MCF 10A (cell line): Measurements from ENCODE around the gene CTTNBP2NL. TPM values are rescaled to one million over a fixed set of nuclear protein-coding genes. Genes with fewer than 3 reads are reported as not detected.
"Not testable (repeated sequence)": the region's sequence is repeated elsewhere in the genome, so short reads cannot be mapped to it uniquely, and the experiment has no call there.

ENCODE experiments used
- BruUV-seq: library from RNA; stranded (reverse); fragments of 400-500 nt; replicated peaks from 2 replicates; lab custom pipeline; 2021; lab: Mats Ljungman, UMichigan
- CTCF ChIA-PET: fragments of 300-600 bp; sonication (Branson Sonifier 250); formaldehyde crosslinking; extraction: SDS; loops from one replicate; lab custom pipeline; 2021; ENCODE audit warnings: antibody characterized with exemption, inconsistent platforms; lab: Yijun Ruan, JAX
- POLR2A ChIA-PET: fragments of 300-600, 350-650 bp; sonication (Branson Sonifier 250); formaldehyde crosslinking; extraction: SDS; loops from one replicate; lab custom pipeline; 2020; ENCODE audit warnings: antibody characterized with exemption, inconsistent platforms; lab: Yijun Ruan, JAX
- DNase-seq: peaks from one replicate; pipeline ENCODE4 v3.0.0-alpha.2; 2018; ENCODE audit not compliant: unreplicated experiment
- H3K27ac Mint-ChIP-seq: one replicate; pipeline ENCODE4 v1.8.0; 2022; ENCODE audit warnings: mild to moderate bottlenecking, low read depth, mixed read lengths; ENCODE audit not compliant: unreplicated experiment
- H3K27me3 Mint-ChIP-seq: one replicate; pipeline ENCODE4 v1.8.0; 2022; ENCODE audit warnings: mixed read lengths; ENCODE audit not compliant: insufficient read depth, unreplicated experiment
- H3K36me3 Mint-ChIP-seq: one replicate; pipeline ENCODE4 v1.8.0; 2022; ENCODE audit warnings: mild to moderate bottlenecking, moderate library complexity, mixed read lengths; ENCODE audit not compliant: insufficient read depth, unreplicated experiment
- H3K4me1 Mint-ChIP-seq: one replicate; pipeline ENCODE4 v1.8.0; 2022; ENCODE audit warnings: mixed read lengths; ENCODE audit not compliant: insufficient read depth, unreplicated experiment
- H3K4me3 Mint-ChIP-seq: one replicate; pipeline ENCODE4 v1.8.0; 2022; ENCODE audit warnings: mild to moderate bottlenecking, moderate library complexity, mixed read lengths; ENCODE audit not compliant: unreplicated experiment
- H3K9me3 Mint-ChIP-seq: one replicate; pipeline ENCODE4 v1.8.0; 2022; ENCODE audit warnings: mixed read lengths; ENCODE audit not compliant: unreplicated experiment
- CTCF ChIP-seq: fragments of 200-600 bp; IDR thresholded peaks from one replicate; pipeline ENCODE4 v1.8.0; 2022; ENCODE audit warnings: antibody characterized with exemption, mild to moderate bottlenecking; ENCODE audit not compliant: unreplicated experiment
- intact Hi-C: fragments of 100-400 bp; cut with micrococcal nuclease; formaldehyde crosslinking; loops from 2 replicates; pipeline ENCODE4 v1.14.1; 2022
- total RNA-seq: library from RNA; stranded (reverse); gene quantifications from 2 replicates; pipeline ENCODE4 v1.2.3, GENCODE V29; 2022

CTTNBP2NL gene
- total RNA-seq, 1 experiment from 2014 or later, result 48.8 TPM

DNA sequence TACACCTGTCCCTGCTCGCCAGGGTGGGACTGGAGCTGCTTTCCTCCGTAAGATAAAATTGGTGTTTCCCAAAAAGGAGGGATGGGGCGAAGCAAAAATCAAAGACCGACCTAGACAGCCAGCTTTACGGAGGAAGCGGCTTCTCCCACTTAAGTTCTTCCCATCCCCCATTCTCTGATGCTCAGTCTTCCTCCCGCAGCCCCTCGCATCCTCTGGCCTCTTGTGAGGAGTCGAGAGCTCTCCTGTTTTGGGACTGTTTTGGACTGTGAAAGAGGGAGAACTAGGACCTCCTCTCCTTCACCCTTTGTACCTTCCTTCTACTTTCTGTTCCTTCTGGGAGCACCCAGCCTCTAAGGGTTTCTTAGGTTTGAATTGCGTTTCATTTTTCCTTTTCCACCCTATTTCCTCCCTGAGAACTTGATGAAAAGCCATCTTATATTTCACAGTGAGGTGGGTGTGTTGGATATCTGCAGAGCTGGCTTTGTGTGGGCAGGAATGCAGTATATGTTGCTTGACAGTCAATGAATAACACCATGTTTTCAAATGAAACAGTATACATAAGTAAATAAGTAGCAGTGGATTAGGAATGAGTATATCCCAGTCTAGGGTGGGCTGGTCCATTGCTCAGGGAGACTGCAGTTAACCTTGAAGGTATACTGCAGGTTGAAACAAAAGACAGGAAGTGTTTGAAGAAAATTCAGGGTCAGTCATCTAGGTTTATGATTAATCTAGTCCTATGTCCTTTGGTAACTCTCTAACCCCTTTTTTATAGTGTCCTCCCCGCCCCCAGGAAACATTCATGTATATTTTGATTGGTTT lies 848 bp downstream of the CTTNBP2NL start:
- CTCF ChIA-PET, result interaction anchor here (0.6 to 1.7 kb wide), 5 partner anchors 12 to 1395 kb away, joined by 3 to 6 read pairs (median 4); no protein-coding TSS in a partner anchor

DNA sequence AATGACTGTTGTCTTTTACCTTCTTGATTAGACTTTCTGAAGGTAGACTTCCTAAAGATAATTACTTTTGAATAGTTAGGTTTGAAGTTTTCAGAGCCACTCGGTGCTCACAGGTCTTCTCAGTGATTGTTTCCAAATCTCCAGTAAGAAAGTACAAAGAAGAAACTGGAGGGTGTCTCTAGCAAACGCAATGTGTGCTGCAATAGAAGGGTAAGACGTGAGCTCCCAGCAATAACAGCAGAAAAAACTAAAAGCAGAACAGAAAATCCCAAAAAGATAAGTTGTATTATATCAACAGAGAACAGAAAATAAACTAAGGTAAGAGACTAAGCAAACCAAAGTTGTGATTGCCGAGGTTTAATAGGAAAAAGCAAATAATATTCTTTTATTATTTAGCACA lies 1.8 kb downstream of the CTTNBP2NL start:
- no peaks in the 10 kb centered on the region for H3K9me3 Mint-ChIP-seq
- CTCF ChIA-PET, result interaction anchor here (0.9 to 1.4 kb wide), 2 partner anchors 11 to 69 kb away, joined by 4 to 6 read pairs; no protein-coding TSS in a partner anchor
- peaks cover 65% of the 10 kb centered on the region for H3K4me1 Mint-ChIP-seq
- peaks cover 5% of the 10 kb centered on the region for H3K36me3 Mint-ChIP-seq
- DNase-seq, result no peak
- no peaks in the 10 kb centered on the region for H3K27me3 Mint-ChIP-seq
- H3K4me3 Mint-ChIP-seq, result peak overlapping the region; percentile 98
- intact Hi-C loops, result no loop called here
- H3K27ac Mint-ChIP-seq, result peak overlapping the region; percentile 98
- BruUV-seq, result no TSS peak
- POLR2A ChIA-PET, result interaction anchor here (0.6 to 5.2 kb wide), 9 partner anchors 9 to 389 kb away, joined by 3 to 65 read pairs (median 4); partner anchors contain the start of genes CAPZA1, MOV10, RHOC and ST7L
- no peak for TF ChIP-seq CTCF

More for the DNA sequence above, 848 bp downstream of the CTTNBP2NL start:
- Mint-ChIP-seq H3K4me3 (peak overlapping the region; percentile 98), H3K9me3 (no peaks in the 10 kb centered on the region), H3K4me1 (peaks cover 55% of the 10 kb centered on the region), H3K27ac (peak overlapping the region; percentile 98), H3K27me3 (no peaks in the 10 kb centered on the region), H3K36me3 (peaks cover 5% of the 10 kb centered on the region)
- intact Hi-C loops, result no loop called here
- no peak for TF ChIP-seq CTCF
- POLR2A ChIA-PET, result interaction anchor here (0.7 to 5.2 kb wide), 12 partner anchors 10 to 318 kb away, joined by 3 to 65 read pairs (median 7); partner anchors contain the start of genes CAPZA1, MOV10, PPM1J and RHOC
- no TSS peak for BruUV-seq
- DNase-seq, result peak; percentile 26

GRCh38 chr1:112399456-112399855 lies 3.4 kb downstream of the CTTNBP2NL start:
- intact Hi-C loops, result no loop called here
- Mint-ChIP-seq H3K27me3 (no peaks in the 10 kb centered on the region), H3K36me3 (peaks cover 18% of the 10 kb centered on the region)

GRCh38 chr1:112400706-112401105 lies 4.7 kb downstream of the CTTNBP2NL start:
- H3K9me3 Mint-ChIP-seq, H3K27me3 Mint-ChIP-seq, H3K27ac Mint-ChIP-seq, BruUV-seq, H3K4me3 Mint-ChIP-seq, DNase-seq, intact Hi-C loops: not testable (repeated sequence)
- ChIA-PET POLR2A (interaction anchor here (0.9 to 1.2 kb wide), 2 partner anchors 10 to 57 kb away, joined by 3 to 5 read pairs; no protein-coding TSS in a partner anchor), CTCF (interaction anchor here (1.1 kb wide), 2 partner anchors 10 to 66 kb away, joined by 3 to 4 read pairs; no protein-coding TSS in a partner anchor)
- Mint-ChIP-seq H3K4me1 (peaks cover 60% of the 10 kb centered on the region), H3K36me3 (peaks cover 18% of the 10 kb centered on the region)

More at GRCh38 chr1:112399456-112399855, 3.4 kb downstream of the CTTNBP2NL start:
- POLR2A ChIA-PET, result no interaction called here
- BruUV-seq, result no TSS peak
- Mint-ChIP-seq H3K4me1 (peaks cover 68% of the 10 kb centered on the region), H3K27ac (no peak overlapping the region), H3K4me3 (no peak overlapping the region), H3K9me3 (no peaks in the 10 kb centered on the region)
- CTCF ChIA-PET, result interaction anchor here (1.2 kb wide), 1 partner anchor 218 kb away, joined by 3 read pairs; no protein-coding TSS in a partner anchor
- DNase-seq, result no peak
- TF ChIP-seq CTCF, result no peak
